IMR-90 (cell line): ENCODE data around the gene CYB5R3. TPM values are rescaled to one million over a fixed set of nuclear protein-coding genes. Genes with fewer than 3 reads are reported as not detected.
"Not testable (repeated sequence)": the region's sequence is repeated elsewhere in the genome, so short reads cannot be mapped to it uniquely, and the experiment has no call there.

Source experiments
- ATAC-seq: fragments of 200-7000 bp; cut with Tn5 transposase; 2 replicates; pipeline ENCODE4 v1.9.1; 2020; ENCODE audit warnings: low read depth, mild to moderate bottlenecking, moderate library complexity
- BruUV-seq: library from RNA; stranded (reverse); fragments of 400-500 nt; replicated peaks from 2 replicates; lab custom pipeline; 2021; lab: Mats Ljungman, UMichigan
- CTCF ChIA-PET: fragments of 300-600 bp; formaldehyde crosslinking; extraction: SDS; loops from one replicate; lab custom pipeline; 2021; ENCODE audit warnings: antibody characterized with exemption; lab: Yijun Ruan, JAX
- POLR2A ChIA-PET: fragments of 300-600 bp; sonication (Branson Sonifier 250); formaldehyde crosslinking; loops from one replicate; lab custom pipeline; 2022; ENCODE audit warnings: antibody characterized with exemption; ENCODE audit not compliant: unreplicated experiment; lab: Charles Lee
- DNase-seq: peaks from one replicate; pipeline ENCODE4 v3.0.0; 2013
- H2AFZ ChIP-seq: replicated peaks from 2 replicates; pipeline ENCODE3; 2013; ENCODE audit warnings: low read length, mild to moderate bottlenecking; ENCODE audit not compliant: poor library complexity
- H2AK5ac ChIP-seq: 2 replicates; pipeline ENCODE4 v1.6.1; 2013; ENCODE audit warnings: low read depth, low read length, inconsistent platforms
- H2AK9ac ChIP-seq: replicated peaks from 2 replicates; pipeline ENCODE3; 2013; ENCODE audit warnings: mild to moderate bottlenecking, low read depth, low read length, moderate library complexity; ENCODE audit not compliant: poor library complexity
- H2BK120ac ChIP-seq: 2 replicates; pipeline ENCODE4 v1.6.1; 2013; ENCODE audit warnings: low read depth, low read length, inconsistent platforms
- H2BK15ac ChIP-seq: 3 replicates; pipeline ENCODE4 v1.6.1; 2013; ENCODE audit warnings: low read depth, low read length, inconsistent platforms
- H2BK20ac ChIP-seq: 2 replicates; pipeline ENCODE4 v1.6.1; 2013; ENCODE audit warnings: low read depth, mild to moderate bottlenecking, inconsistent platforms, low read length, moderate library complexity
- H2BK5ac ChIP-seq: 2 replicates; pipeline ENCODE4 v1.6.1; 2013; ENCODE audit warnings: mild to moderate bottlenecking, low read depth, low read length, inconsistent platforms; ENCODE audit not compliant: poor library complexity, severe bottlenecking
- H3K14ac ChIP-seq: replicated peaks from 2 replicates; pipeline ENCODE4 v1.6.1; 2013; ENCODE audit warnings: low read depth, low read length, inconsistent platforms
- H3K18ac ChIP-seq: 2 replicates; pipeline ENCODE4 v1.6.1; 2013; ENCODE audit warnings: low read depth, low read length, control low read depth
- H3K23ac ChIP-seq: 2 replicates; pipeline ENCODE4 v1.6.1; 2013; ENCODE audit warnings: low read depth, low read length, inconsistent platforms
- H3K27ac ChIP-seq: 2 replicates; pipeline ENCODE4 v1.5.1; 2013; ENCODE audit warnings: mild to moderate bottlenecking, control low read depth, low read length; ENCODE audit not compliant: insufficient read depth
- H3K27me3 ChIP-seq: 2 replicates; pipeline ENCODE4 v1.6.1; 2013; ENCODE audit warnings: low read length; ENCODE audit not compliant: control insufficient read depth, insufficient read depth
- H3K36me3 ChIP-seq: 2 replicates; pipeline ENCODE4 v1.6.1; 2013; ENCODE audit warnings: low read length, mixed read lengths; ENCODE audit not compliant: control insufficient read depth, insufficient read depth
- H3K4ac ChIP-seq: 2 replicates; pipeline ENCODE4 v1.6.1; 2013; ENCODE audit warnings: low read depth, low read length, inconsistent platforms
- H3K4me1 ChIP-seq: 2 replicates; pipeline ENCODE4 v1.6.1; 2013; ENCODE audit warnings: low read length, mixed read lengths; ENCODE audit not compliant: control insufficient read depth, insufficient read depth
- H3K4me2 ChIP-seq: 2 replicates; pipeline ENCODE4 v1.6.1; 2013; ENCODE audit warnings: low read depth, mild to moderate bottlenecking, control low read depth, low read length, moderate library complexity
- H3K4me3 ChIP-seq: 2 replicates; pipeline ENCODE4 v1.5.1; 2013; ENCODE audit warnings: low read depth, mild to moderate bottlenecking, control low read depth, low read length, moderate library complexity; ENCODE audit not compliant: insufficient read depth
- H3K56ac ChIP-seq: 2 replicates; pipeline ENCODE4 v1.6.1; 2013; ENCODE audit warnings: low read length, inconsistent platforms; ENCODE audit not compliant: insufficient read depth; ENCODE audit errors: extremely low read depth
- H3K79me1 ChIP-seq, 2 experiments: 2 replicates each; pipeline ENCODE4 v1.6.1; 2013; ENCODE audit warnings: low read length in 2 of 2, inconsistent platforms in 1 of 2, low read depth in 1 of 2
- H3K9ac ChIP-seq: 2 replicates; pipeline ENCODE4 v1.6.1; 2013; ENCODE audit warnings: low read depth, low read length, control low read depth
- H3K9me1 ChIP-seq: 2 replicates; pipeline ENCODE4 v1.6.1; 2013; ENCODE audit warnings: low read length, inconsistent platforms; ENCODE audit not compliant: insufficient read depth
- H3K9me3 ChIP-seq: 2 replicates; pipeline ENCODE4 v1.6.1; 2013; ENCODE audit warnings: low read length; ENCODE audit not compliant: control insufficient read depth, insufficient read depth
- H4K20me1 ChIP-seq: 2 replicates; pipeline ENCODE4 v1.6.1; 2013; ENCODE audit warnings: low read length, inconsistent platforms; ENCODE audit not compliant: insufficient read depth
- H4K5ac ChIP-seq: 2 replicates; pipeline ENCODE4 v1.6.1; 2013; ENCODE audit warnings: mild to moderate bottlenecking, low read depth, low read length, control low read depth
- H4K8ac ChIP-seq, 2 experiments: 2 replicates each; pipeline ENCODE4 v1.6.1; 2013; ENCODE audit warnings: low read depth in 2 of 2, low read length in 2 of 2, control low read depth in 1 of 2, inconsistent platforms in 1 of 2
- H4K91ac ChIP-seq: 2 replicates; pipeline ENCODE4 v1.6.1; 2013; ENCODE audit warnings: low read depth, low read length, inconsistent platforms; ENCODE audit not compliant: insufficient read depth
- WGBS, 2 experiments: methylation state at CpG; one replicate each; pipeline versions ENCODE4 v1.1.5 to v1.1.7; 2013; ENCODE audit warnings: missing lambda C conversion rate in 2 of 2; ENCODE audit not compliant: insufficient read length in 1 of 2; ENCODE audit errors: extremely low coverage in 2 of 2; 5-methylcytosine and 5-hydroxymethylcytosine counted together
- dilution Hi-C: fragments of 300-500 bp; cut with HindIII; formaldehyde crosslinking; loops from one replicate; pipeline ENCODE4 v1.14.3; 2018; ENCODE audit warnings: low sequenced_read_pairs; ENCODE audit not compliant: unreplicated experiment
- in situ Hi-C: fragments of 300-500 bp; cut with MboI; formaldehyde crosslinking; loops from 3 replicates; pipeline ENCODE4 v1.14.3; 2019; ENCODE audit warnings: low sequenced_read_pairs, inconsistent platforms, mixed read lengths
- intact Hi-C: fragments of 100-400 bp; cut with micrococcal nuclease; formaldehyde crosslinking; loops from 2 replicates; pipeline ENCODE4 v1.10.0; 2022
- polyA plus RNA-seq, 3 experiments: library from polyadenylated mRNA; depleted of rRNA; stranded (reverse); fragments of >200 nt; gene quantifications; 2 replicates each; pipeline ENCODE4 v1.2.3, GENCODE V29; 2012; ENCODE audit warnings: low replicate concordance in 1 of 3
- total RNA-seq: library from RNA; depleted of rRNA; stranded (reverse); fragments of >200 nt; gene quantifications from 2 replicates; pipeline ENCODE4 v1.2.3, GENCODE V29; 2012

Gene CYB5R3
- total and polyA plus RNA-seq, 2 of the 4 experiments (the other 2 are of a cell fraction), result 44.1 to 362 TPM

- CTCF ChIA-PET, H3K4me1 ChIP-seq: not testable (repeated sequence)
Observed at GRCh38 chr22:42666393-42666792, 17.2 kb upstream of the CYB5R3 start.

More at GRCh38 chr22:42666393-42666792, 17.2 kb upstream of the CYB5R3 start:
- H4K20me1 ChIP-seq, H3K27me3 ChIP-seq, H2BK5ac ChIP-seq, H3K9ac ChIP-seq, H3K4me2 ChIP-seq, H3K79me1 ChIP-seq, POLR2A ChIA-PET, H2AK5ac ChIP-seq, H2AFZ ChIP-seq, H4K91ac ChIP-seq, H2BK15ac ChIP-seq, DNase-seq, H3K9me1 ChIP-seq, H4K5ac ChIP-seq, H3K27ac ChIP-seq, BruUV-seq, H3K56ac ChIP-seq, H3K4ac ChIP-seq, intact Hi-C loops, dilution Hi-C loops, H2AK9ac ChIP-seq, H2BK20ac ChIP-seq, H3K14ac ChIP-seq, H4K8ac ChIP-seq, H3K4me3 ChIP-seq, H3K36me3 ChIP-seq, H3K23ac ChIP-seq, H3K18ac ChIP-seq, ATAC-seq, H3K9me3 ChIP-seq, H2BK120ac ChIP-seq: not testable (repeated sequence)
- WGBS, 2 experiments, result no CpG with 5 or more reads among the region's 3 CpGs
- in situ Hi-C loops, result loop anchor here (10.0 kb wide), 1 partner anchor 118 kb away; no protein-coding TSS in a partner anchor
